Fibroblast of upper back skin (primary cell): ENCODE measurements around the gene MGST2.
"Not testable (repeated sequence)": the region's sequence is repeated elsewhere in the genome, so short reads cannot be mapped to it uniquely, and the experiment has no call there.

Experiments
- DNase-seq: peaks from one replicate; pipeline ENCODE4 v3.0.0-alpha.2; 2013

MGST2 gene

GRCh38 chr4:139665690-139666529 is at the start of gene MGST2:
Gene MGST2 (plus strand): TSS chr4:139665819. CDS start chr4:139666020, 201 bp downstream.
- peak; percentile 64 for DNase-seq

GRCh38 chr4:139617702-139618490 is 47.7 kb upstream of the MGST2 start:
- DNase-seq: no peak

GRCh38 chr4:139619644-139620043 is 46.0 kb upstream of the MGST2 start:
- peak; percentile 28 for DNase-seq

- peak; percentile 33 for DNase-seq
Measured at GRCh38 chr4:139622901-139623381, 42.7 kb upstream of the MGST2 start.

- DNase-seq: no peak
Measured at GRCh38 chr4:139624441-139625092, 41.1 kb upstream of the MGST2 start.

- no peak for DNase-seq
Measured at GRCh38 chr4:139625093-139625455, 40.5 kb upstream of the MGST2 start.

GRCh38 chr4:139625482-139625881 is 40.1 kb upstream of the MGST2 start:
- no peak for DNase-seq

GRCh38 chr4:139628184-139629012 is 37.2 kb upstream of the MGST2 start:
- no peak for DNase-seq

GRCh38 chr4:139629436-139630125 is 36.0 kb upstream of the MGST2 start:
- no peak for DNase-seq

GRCh38 chr4:139630126-139630495 is 35.5 kb upstream of the MGST2 start:
- DNase-seq: no peak

GRCh38 chr4:139630991-139631390 is 34.6 kb upstream of the MGST2 start:
- DNase-seq: no peak

GRCh38 chr4:139631791-139632190 is 33.8 kb upstream of the MGST2 start:
- DNase-seq: no peak

- not testable (repeated sequence) for DNase-seq
Measured at GRCh38 chr4:139632739-139633138, 32.9 kb upstream of the MGST2 start.

GRCh38 chr4:139633195-139633594 is 32.4 kb upstream of the MGST2 start:
- no peak for DNase-seq

GRCh38 chr4:139633661-139634060 is 32.0 kb upstream of the MGST2 start:
- peak; percentile 33 for DNase-seq

GRCh38 chr4:139635966-139636365 is 29.7 kb upstream of the MGST2 start:
- no peak for DNase-seq

- not testable (repeated sequence) for DNase-seq
Measured at GRCh38 chr4:139638306-139638705, 27.3 kb upstream of the MGST2 start.

GRCh38 chr4:139639654-139640053 is 26.0 kb upstream of the MGST2 start:
- no peak for DNase-seq

GRCh38 chr4:139641218-139641617 is 24.4 kb upstream of the MGST2 start:
- peak; percentile 75 for DNase-seq

- DNase-seq: peak; percentile 56
Measured at GRCh38 chr4:139642364-139642763, 23.3 kb upstream of the MGST2 start.

- no peak for DNase-seq
Measured at GRCh38 chr4:139643042-139643895, 22.4 kb upstream of the MGST2 start.
